CD4-positive, alpha-beta memory T cell (primary cell): ENCODE results near the gene ITGA1. TPM values are rescaled to one million over a fixed set of nuclear protein-coding genes. Genes with fewer than 3 reads are reported as not detected.

Experiments
- CTCF ChIA-PET: fragments of 350-600 bp; sonication (Branson Sonifier 250); formaldehyde crosslinking; loops from one replicate; lab custom pipeline; 2021; ENCODE audit warnings: inconsistent platforms; ENCODE audit not compliant: partially characterized antibody; lab: Charles Lee
- POLR2A ChIA-PET: fragments of 350-600 bp; sonication (Branson Sonifier 250); formaldehyde crosslinking; loops from one replicate; lab custom pipeline; 2021; ENCODE audit not compliant: partially characterized antibody; lab: Charles Lee
- DNase-seq, 5 donors: peaks; one replicate each; pipeline versions ENCODE4 v3.0.0 to v3.0.0-alpha.2; 2020 to 2022; ENCODE audit warnings: mixed read lengths in 1 of 5
- H3K27ac ChIP-seq: one replicate; pipeline ENCODE4 v1.7.0; 2013; ENCODE audit warnings: low read depth, low read length
- H3K27me3 ChIP-seq: 2 replicates; pipeline ENCODE4 v1.7.0; 2013; ENCODE audit warnings: mild to moderate bottlenecking, low read length, moderate library complexity; ENCODE audit not compliant: insufficient read depth
- H3K36me3 ChIP-seq: 2 replicates; pipeline ENCODE4 v1.7.0; 2013; ENCODE audit warnings: mild to moderate bottlenecking, low read length, moderate library complexity; ENCODE audit not compliant: insufficient read depth
- H3K4me1 ChIP-seq: 2 replicates; pipeline ENCODE4 v1.7.0; 2013; ENCODE audit warnings: mild to moderate bottlenecking, low read length, moderate library complexity; ENCODE audit not compliant: insufficient read depth
- H3K4me3 ChIP-seq, 2 donors: one replicate each; pipeline ENCODE4 v1.7.0; 2013; ENCODE audit warnings: low read length in 2 of 2, mild to moderate bottlenecking in 1 of 2
- H3K9me3 ChIP-seq, 2 donors: one replicate each; pipeline ENCODE4 v1.7.0; 2013; ENCODE audit warnings: low read length in 2 of 2, control low read depth in 1 of 2; ENCODE audit not compliant: control insufficient read depth in 1 of 2
- H3K27ac Mint-ChIP-seq, 7 donors: one replicate each; pipeline ENCODE4 v1.8.0; 2020 to 2021; ENCODE audit warnings: mixed read lengths in 7 of 7, mild to moderate bottlenecking in 6 of 7, inconsistent platforms in 3 of 7, moderate library complexity in 3 of 7
- H3K27me3 Mint-ChIP-seq, 2 donors: one replicate each; pipeline ENCODE4 v1.8.0; 2020 to 2021; ENCODE audit warnings: mixed read lengths in 2 of 2
- H3K36me3 Mint-ChIP-seq, 2 donors: one replicate each; pipeline ENCODE4 v1.8.0; 2020 to 2021; ENCODE audit warnings: mixed read lengths in 2 of 2, inconsistent platforms in 1 of 2, mild to moderate bottlenecking in 1 of 2
- H3K4me1 Mint-ChIP-seq, 4 donors: one replicate each; pipeline ENCODE4 v1.8.0; 2020 to 2021; ENCODE audit warnings: mixed read lengths in 4 of 4, mild to moderate bottlenecking in 1 of 4
- H3K4me3 Mint-ChIP-seq, 8 donors: one replicate each; pipeline ENCODE4 v1.8.0; 2020 to 2021; ENCODE audit warnings: mixed read lengths in 8 of 8, mild to moderate bottlenecking in 7 of 8, moderate library complexity in 6 of 8, inconsistent platforms in 3 of 8
- H3K9me3 Mint-ChIP-seq, 8 donors: one replicate each; pipeline ENCODE4 v1.8.0; 2020 to 2021; ENCODE audit warnings: mixed read lengths in 8 of 8, mild to moderate bottlenecking in 5 of 8, inconsistent platforms in 3 of 8, moderate library complexity in 1 of 8
- intact Hi-C: fragments of 100-400 bp; cut with micrococcal nuclease; formaldehyde crosslinking; loops from one replicate; pipeline ENCODE4 v1.15.1; 2023
- polyA plus RNA-seq, 2 donors: library from polyadenylated mRNA; unstranded; fragments of 300-500 nt; fragmentation: Illumina TruSeq; gene quantifications; one replicate each; pipeline ENCODE4 v1.2.3, GENCODE V29; 2021
- total RNA-seq, 2 experiments: library from RNA; stranded (reverse); gene quantifications; one replicate each; pipeline ENCODE4 v1.2.3, GENCODE V29; 2021

ITGA1 gene
- total and polyA plus RNA-seq, 4 experiments from 2014 or later: 1.9 to 5.8 (median 4.8) TPM

- ChIA-PET POLR2A (interaction anchor here (0.7 to 3.9 kb wide), 3 partner anchors 13 to 1510 kb away, joined by 3 to 36 read pairs (median 27); partner anchors contain the start of genes ITGA1 and PELO), CTCF (interaction anchor here (0.9 to 4.0 kb wide), 5 partner anchors 11 to 114 kb away, joined by 3 to 35 read pairs (median 5); partner anchors contain the start of genes ITGA1 and PELO)
- H3K4me3 Mint-ChIP-seq: peak overlapping the region; percentile 93 to 99 (median 98)
- intact Hi-C loops: loop anchor here (5.0 kb wide), 1 partner anchor 116 kb away; no protein-coding TSS in a partner anchor
- DNase-seq: no peak
- peak overlapping the region; percentile 61 to 98 (median 93) for H3K27ac Mint-ChIP-seq
- peaks cover 41 to 67% (median 53%) of the 10 kb centered on the region in 4 donors for H3K4me1 Mint-ChIP-seq
- peak overlapping the region; percentile 22 to 98 for H3K4me3 ChIP-seq
- H3K4me1 ChIP-seq: peaks cover 49% of the 10 kb centered on the region
- no peaks in the 10 kb centered on the region for H3K27me3 ChIP-seq
- H3K9me3 ChIP-seq: no peaks in the 10 kb centered on the region
- peak overlapping the region; percentile 72 for H3K27ac ChIP-seq
- H3K36me3 ChIP-seq: no peaks in the 10 kb centered on the region
- H3K9me3 Mint-ChIP-seq: peaks cover 0 to 2% (median 0%) of the 10 kb centered on the region in 8 donors
- no peaks in the 10 kb centered on the region for H3K27me3 Mint-ChIP-seq
- H3K36me3 Mint-ChIP-seq: peaks cover 13 to 38% of the 10 kb centered on the region in 2 donors
Observed at GRCh38 chr5:52801329-52801728, 13.6 kb downstream of the ITGA1 start.

- H3K4me1 ChIP-seq: peaks cover 49% of the 10 kb centered on the region
- Mint-ChIP-seq H3K4me1 (peaks cover 39 to 66% (median 54%) of the 10 kb centered on the region in 4 donors), H3K27ac (peak overlapping the region in 1 of 7 donors; percentile 90), H3K36me3 (peaks cover 13 to 38% of the 10 kb centered on the region in 2 donors), H3K27me3 (no peaks in the 10 kb centered on the region), H3K9me3 (peaks cover 0 to 2% (median 0%) of the 10 kb centered on the region in 8 donors), H3K4me3 (peak overlapping the region in 7 of 8 donors; percentile 2 to 99 (median 43))
- no peak overlapping the region for H3K4me3 ChIP-seq
- DNase-seq: no peak
- POLR2A ChIA-PET: no interaction called here
- CTCF ChIA-PET: interaction anchor here (1.3 kb wide), 1 partner anchor 10 kb away, joined by 3 read pairs; no protein-coding TSS in a partner anchor
- H3K27ac ChIP-seq: no peak overlapping the region
- H3K36me3 ChIP-seq: no peaks in the 10 kb centered on the region
- H3K9me3 ChIP-seq: no peaks in the 10 kb centered on the region
- intact Hi-C loops: loop anchor here (5.0 kb wide), 1 partner anchor 115 kb away; no protein-coding TSS in a partner anchor
- H3K27me3 ChIP-seq: no peaks in the 10 kb centered on the region
Observed at GRCh38 chr5:52802272-52802973, 14.7 kb downstream of the ITGA1 start.

- POLR2A ChIA-PET: no interaction called here
- Histone ChIP-seq H3K4me3 (no peak overlapping the region), H3K36me3 (no peaks in the 10 kb centered on the region), H3K27me3 (no peaks in the 10 kb centered on the region), H3K27ac (no peak overlapping the region), H3K4me1 (peaks cover 49% of the 10 kb centered on the region), H3K9me3 (no peaks in the 10 kb centered on the region)
- H3K4me1 Mint-ChIP-seq: peaks cover 40 to 64% (median 51%) of the 10 kb centered on the region in 4 donors
- CTCF ChIA-PET: no interaction called here
- peaks cover 0 to 2% (median 0%) of the 10 kb centered on the region in 8 donors for H3K9me3 Mint-ChIP-seq
- H3K27ac Mint-ChIP-seq: peak overlapping the region in 1 of 7 donors; percentile 77
- H3K36me3 Mint-ChIP-seq: peaks cover 13 to 38% of the 10 kb centered on the region in 2 donors
- H3K27me3 Mint-ChIP-seq: no peaks in the 10 kb centered on the region
- peak overlapping the region in 7 of 8 donors; percentile 1 to 65 (median 36) for H3K4me3 Mint-ChIP-seq
- intact Hi-C loops: loop anchor here (5.0 kb wide), 1 partner anchor 114 kb away; no protein-coding TSS in a partner anchor
- DNase-seq: no peak
Observed at GRCh38 chr5:52802974-52803336, 15.2 kb downstream of the ITGA1 start.

GRCh38 chr5:52804387-52804791, 16.7 kb downstream of the ITGA1 start:
- peak overlapping the region in 3 of 8 donors; percentile 0 to 55 (median 18) for H3K4me3 Mint-ChIP-seq
- no peak for DNase-seq
- H3K9me3 Mint-ChIP-seq: peaks cover 0 to 2% (median 0%) of the 10 kb centered on the region in 8 donors
- Histone ChIP-seq H3K27me3 (no peaks in the 10 kb centered on the region), H3K27ac (no peak overlapping the region), H3K36me3 (no peaks in the 10 kb centered on the region), H3K9me3 (no peaks in the 10 kb centered on the region), H3K4me1 (peaks cover 37% of the 10 kb centered on the region), H3K4me3 (no peak overlapping the region)
- ChIA-PET CTCF (interaction anchor here (1.1 to 1.4 kb wide), 2 partner anchors 18 to 111 kb away, joined by 4 to 5 read pairs; no protein-coding TSS in a partner anchor), POLR2A (no interaction called here)
- H3K27ac Mint-ChIP-seq: peak overlapping the region in 4 of 7 donors; percentile 17 to 54 (median 30)
- H3K36me3 Mint-ChIP-seq: peaks cover 13 to 36% of the 10 kb centered on the region in 2 donors
- H3K4me1 Mint-ChIP-seq: peaks cover 31 to 50% (median 40%) of the 10 kb centered on the region in 4 donors
- no peaks in the 10 kb centered on the region for H3K27me3 Mint-ChIP-seq
- intact Hi-C loops: loop anchor here (5.0 kb wide), 1 partner anchor 113 kb away; no protein-coding TSS in a partner anchor

GRCh38 chr5:52804981-52805380, 17.3 kb downstream of the ITGA1 start:
- POLR2A ChIA-PET: no interaction called here
- no peak overlapping the region for H3K27ac ChIP-seq

GRCh38 chr5:52805615-52806014, 17.9 kb downstream of the ITGA1 start:
- no peak for DNase-seq
- H3K4me3 ChIP-seq: no peak overlapping the region
- Mint-ChIP-seq H3K36me3 (peaks cover 13 to 24% of the 10 kb centered on the region in 2 donors), H3K4me3 (no peak overlapping the region), H3K27me3 (no peaks in the 10 kb centered on the region), H3K4me1 (peaks cover 30 to 38% (median 32%) of the 10 kb centered on the region in 4 donors), H3K9me3 (no peaks in the 10 kb centered on the region), H3K27ac (no peak overlapping the region)
- no peaks in the 10 kb centered on the region for H3K36me3 ChIP-seq
- H3K27ac ChIP-seq: no peak overlapping the region
- ChIA-PET POLR2A (no interaction called here), CTCF (no interaction called here)
- intact Hi-C loops: no loop called here
- H3K27me3 ChIP-seq: no peaks in the 10 kb centered on the region
- peaks cover 35% of the 10 kb centered on the region for H3K4me1 ChIP-seq
- no peaks in the 10 kb centered on the region for H3K9me3 ChIP-seq

More at GRCh38 chr5:52804981-52805380, 17.3 kb downstream of the ITGA1 start:
- no peaks in the 10 kb centered on the region for H3K9me3 ChIP-seq
- peaks cover 0 to under 1% (median 0%) of the 10 kb centered on the region in 8 donors for H3K9me3 Mint-ChIP-seq
- intact Hi-C loops: loop anchor here (5.0 kb wide), 1 partner anchor 112 kb away; no protein-coding TSS in a partner anchor
- peak overlapping the region in 1 of 7 donors; percentile 41 for H3K27ac Mint-ChIP-seq
- no peaks in the 10 kb centered on the region for H3K27me3 ChIP-seq
- no peak overlapping the region for H3K4me3 ChIP-seq
- no peak for DNase-seq
- no peaks in the 10 kb centered on the region for H3K27me3 Mint-ChIP-seq
- peaks cover 37% of the 10 kb centered on the region for H3K4me1 ChIP-seq
- no peak overlapping the region for H3K4me3 Mint-ChIP-seq
- no peaks in the 10 kb centered on the region for H3K36me3 ChIP-seq
- H3K36me3 Mint-ChIP-seq: peaks cover 13 to 30% of the 10 kb centered on the region in 2 donors
- peaks cover 31 to 45% (median 36%) of the 10 kb centered on the region in 4 donors for H3K4me1 Mint-ChIP-seq
- CTCF ChIA-PET: interaction anchor here (1.1 to 1.4 kb wide), 2 partner anchors 18 to 112 kb away, joined by 4 to 5 read pairs; no protein-coding TSS in a partner anchor

GRCh38 chr5:52807037-52807436, 19.3 kb downstream of the ITGA1 start:
- ChIA-PET POLR2A (no interaction called here), CTCF (no interaction called here)
- Mint-ChIP-seq H3K4me1 (peaks cover 18 to 26% (median 19%) of the 10 kb centered on the region in 4 donors), H3K9me3 (no peaks in the 10 kb centered on the region), H3K36me3 (peaks cover 13 to 14% of the 10 kb centered on the region in 2 donors), H3K27me3 (no peaks in the 10 kb centered on the region), H3K27ac (no peak overlapping the region), H3K4me3 (no peak overlapping the region)
- no peaks in the 10 kb centered on the region for H3K9me3 ChIP-seq
- no peaks in the 10 kb centered on the region for H3K27me3 ChIP-seq
- no peaks in the 10 kb centered on the region for H3K36me3 ChIP-seq
- H3K27ac ChIP-seq: no peak overlapping the region
- no peak for DNase-seq
- peaks cover 20% of the 10 kb centered on the region for H3K4me1 ChIP-seq
- no peak overlapping the region for H3K4me3 ChIP-seq
- intact Hi-C loops: no loop called here
